SK-N-SH treated with all-trans-retinoic acid at 6 μM for 48 hours (cell line): Measurements from ENCODE around the gene BOLA3.

ENCODE experiments used
- ATAC-seq: fragments of 200-7000 bp; cut with Tn5 transposase; 3 replicates; pipeline ENCODE4 v1.9.1; 2020; ENCODE audit warnings: mild to moderate bottlenecking, moderate library complexity
- ARNTL ChIP-seq: fragments of 450-650 bp; formaldehyde crosslinking; IDR thresholded peaks from 2 replicates; pipeline ENCODE4 v1.5.0; 2020; ENCODE audit warnings: low read depth, mild to moderate bottlenecking, moderate library complexity, borderline replicate concordance
- CREB5 ChIP-seq: fragments of 250-450 bp; sonication (Bioruptor Pico); IDR thresholded peaks from 2 replicates; pipeline ENCODE4 v1.5.1; 2020; ENCODE audit warnings: low read depth, mild to moderate bottlenecking, moderate library complexity
- CSDC2 ChIP-seq: fragments of 250-450 bp; sonication (Bioruptor Pico); IDR thresholded peaks from 2 replicates; pipeline ENCODE4 v1.5.0; 2020; ENCODE audit warnings: mild to moderate bottlenecking, moderate library complexity
- CSRNP3 ChIP-seq: fragments of 250-450 bp; sonication (Bioruptor Pico); IDR thresholded peaks from 2 replicates; pipeline ENCODE4 v1.5.1; 2021; ENCODE audit warnings: mild to moderate bottlenecking, moderate library complexity
- ESRRG ChIP-seq: fragments of 250-450 bp; sonication (Bioruptor Pico); IDR thresholded peaks from 2 replicates; pipeline ENCODE4 v1.6.1; 2021; ENCODE audit warnings: mild to moderate bottlenecking
- GLIS3 ChIP-seq: fragments of 250-450 bp; sonication (Bioruptor Pico); IDR thresholded peaks from 2 replicates; pipeline ENCODE4 v1.5.0; 2020; ENCODE audit warnings: mild to moderate bottlenecking, moderate library complexity
- ISL1 ChIP-seq: fragments of 250-450 bp; sonication (Bioruptor Pico); IDR thresholded peaks from 2 replicates; pipeline ENCODE4 v2.1.2; 2022; ENCODE audit warnings: mild to moderate bottlenecking, moderate library complexity
- OSR1 ChIP-seq: fragments of 250-450 bp; sonication (Bioruptor Pico); IDR thresholded peaks from 2 replicates; pipeline ENCODE4 v1.8.0; 2022; ENCODE audit warnings: moderate library complexity, mild to moderate bottlenecking, inconsistent platforms
- POU6F1 ChIP-seq: fragments of 250-450 bp; sonication (Bioruptor Pico); IDR thresholded peaks from 2 replicates; pipeline ENCODE4 v1.8.0; 2021; ENCODE audit warnings: low read depth, mild to moderate bottlenecking, moderate library complexity, borderline replicate concordance
- PPARA ChIP-seq: fragments of 250-450 bp; sonication (Bioruptor Pico); IDR thresholded peaks from 2 replicates; pipeline ENCODE4 v1.5.0; 2020; ENCODE audit warnings: mild to moderate bottlenecking, borderline replicate concordance
- RARB ChIP-seq: fragments of 250-450 bp; sonication (Bioruptor Pico); IDR thresholded peaks from 2 replicates; pipeline ENCODE4 v1.8.0; 2021; ENCODE audit warnings: mild to moderate bottlenecking, moderate library complexity
- SNAI2 ChIP-seq: fragments of 250-450 bp; sonication (Bioruptor Pico); IDR thresholded peaks from 2 replicates; pipeline ENCODE4 v1.5.0; 2020; ENCODE audit warnings: mild to moderate bottlenecking, moderate library complexity
- TSHZ2 ChIP-seq: fragments of 250-450 bp; sonication (Bioruptor Pico); IDR thresholded peaks from 2 replicates; pipeline ENCODE4 v1.5.0; 2020; ENCODE audit warnings: mild to moderate bottlenecking, moderate library complexity
- ZC3H10 ChIP-seq: fragments of 250-450 bp; sonication (Bioruptor Pico); IDR thresholded peaks from 2 replicates; pipeline ENCODE4 v1.5.1; 2021; ENCODE audit warnings: mild to moderate bottlenecking, moderate library complexity
- ZFP3 ChIP-seq: fragments of 250-450 bp; sonication (Bioruptor Pico); IDR thresholded peaks from 2 replicates; pipeline ENCODE4 v1.5.0; 2020; ENCODE audit warnings: mild to moderate bottlenecking, moderate library complexity
- ZFP30 ChIP-seq: fragments of 450-650 bp; formaldehyde crosslinking; IDR thresholded peaks from 2 replicates; pipeline ENCODE4 v1.5.0; 2022; ENCODE audit warnings: mild to moderate bottlenecking, moderate library complexity
- ZNF565 ChIP-seq: fragments of 450-650 bp; formaldehyde crosslinking; conservative IDR thresholded peaks from 2 replicates; pipeline ENCODE4 v1.5.0; 2020; ENCODE audit warnings: low read depth, mild to moderate bottlenecking, moderate library complexity
- ZNF70 ChIP-seq: fragments of 450-650 bp; formaldehyde crosslinking; IDR thresholded peaks from 2 replicates; pipeline ENCODE4 v1.5.0; 2020; ENCODE audit warnings: mild to moderate bottlenecking, moderate library complexity

The BOLA3 gene

GRCh38 chr2:74177696-74178095, 30.0 kb upstream of the BOLA3 start (continued):
- TF ChIP-seq CREB5 (CRISPR knock-in tag) (no peak), CSDC2 (no peak)
- TF ChIP-seq, all 23 proteins: peak for 0

GRCh38 chr2:74174909-74175308, 27.2 kb upstream of the BOLA3 start:
- TF ChIP-seq RARB (CRISPR knock-in tag) (no peak), ESRRG (CRISPR knock-in tag) (no peak), ZFP3 (CRISPR knock-in tag) (no peak), ZFP30 (CRISPR knock-in tag) (no peak)
- no peak for ATAC-seq

- TF ChIP-seq ZFP30 (CRISPR knock-in tag) (no peak), SNAI2 (CRISPR knock-in tag) (no peak), RARB (CRISPR knock-in tag) (no peak), ARNTL (CRISPR knock-in tag) (no peak)
- ATAC-seq: no peak
Measured at GRCh38 chr2:74168739-74169138, 21.0 kb upstream of the BOLA3 start.

GRCh38 chr2:74164761-74165160, 17.0 kb upstream of the BOLA3 start:
- TF ChIP-seq ZC3H10: no peak
- no peak for TF ChIP-seq ISL1 (CRISPR knock-in tag)
- no peak for TF ChIP-seq ZFP3 (CRISPR knock-in tag)
- TF ChIP-seq TSHZ2 (CRISPR knock-in tag): no peak
- TF ChIP-seq GLIS3 (CRISPR knock-in tag): no peak
- no peak for TF ChIP-seq CREB5 (CRISPR knock-in tag)
- no peak for TF ChIP-seq ESRRG (CRISPR knock-in tag)
- TF ChIP-seq ZNF565 (CRISPR knock-in tag): no peak
- no peak for TF ChIP-seq POU6F1 (CRISPR knock-in tag)
- TF ChIP-seq ARNTL (CRISPR knock-in tag): no peak
- no peak for ATAC-seq

GRCh38 chr2:74162951-74163350, 15.2 kb upstream of the BOLA3 start:
- no peak for TF ChIP-seq ZFP3 (CRISPR knock-in tag)
- TF ChIP-seq OSR1 (CRISPR knock-in tag): no peak
- no peak for TF ChIP-seq CSDC2
- no peak for TF ChIP-seq ZFP30 (CRISPR knock-in tag)
- no peak for TF ChIP-seq CREB5 (CRISPR knock-in tag)
- TF ChIP-seq ZNF70 (CRISPR knock-in tag): no peak
- TF ChIP-seq PPARA (CRISPR knock-in tag): no peak
- no peak for TF ChIP-seq CSRNP3 (CRISPR knock-in tag)
- no peak for TF ChIP-seq TSHZ2 (CRISPR knock-in tag)
- TF ChIP-seq, all 23 proteins: peak for 0

More at GRCh38 chr2:74162951-74163350, 15.2 kb upstream of the BOLA3 start:
- ATAC-seq: no peak
